Measurements from ENCODE around the gene SIGLEC11. TPM values are rescaled to one million over a fixed set of nuclear protein-coding genes. Genes with fewer than 3 reads are reported as not detected.

SIGLEC11 gene
- total and polyA plus RNA-seq, 2 of the 13 experiments (the other 11 are each of a cell fraction or from before 2014, with no cell fraction given): not detected

- TF ChIP-seq PRMT3 (CRISPR knock-in tag; IDR thresholded peaks at IDR 0.05; ENCODE audit: borderline replicate concordance, low read depth) (peak; percentile 100), FOXP1 (IDR thresholded peaks at IDR 0.05) (no peak), FOXP1 (CRISPR knock-in tag; IDR thresholded peaks at IDR 0.05) (peak; percentile 85), ZFP90 (CRISPR knock-in tag; IDR thresholded peaks at IDR 0.05; ENCODE audit: borderline replicate concordance) (peak; percentile 100), EHMT2 (IDR thresholded peaks at IDR 0.05; ENCODE audit: borderline replicate concordance, low read depth, low read length) (peak; percentile 100), CENPBD1 (CRISPR knock-in tag; IDR thresholded peaks at IDR 0.05; ENCODE audit: borderline replicate concordance, low read depth) (peak; percentile 100), DNMT3B (CRISPR knock-in tag; conservative IDR thresholded peaks at IDR 0.05) (peak; percentile 100), REXO4 (CRISPR knock-in tag; IDR thresholded peaks at IDR 0.05; ENCODE audit: borderline replicate concordance) (peak; percentile 100), NFE2 (CRISPR knock-in tag; IDR thresholded peaks at IDR 0.05) (peak; percentile 92), ZNF44 (CRISPR knock-in tag; IDR thresholded peaks at IDR 0.05) (peak; percentile 100), TBL1XR1 (IDR thresholded peaks at IDR 0.05; ENCODE audit: borderline replicate concordance, low read length, partially characterized antibody) (no peak), RAD51 (IDR thresholded peaks at IDR 0.05; ENCODE audit: borderline replicate concordance) (no peak), ZFP36L1 (CRISPR knock-in tag; IDR thresholded peaks at IDR 0.05) (peak; percentile 100), ZNF672 (CRISPR knock-in tag; IDR thresholded peaks at IDR 0.05) (peak; percentile 96), HOXD1 (CRISPR knock-in tag; IDR thresholded peaks at IDR 0.05) (peak; percentile 99), ZNF354B (CRISPR knock-in tag; IDR thresholded peaks at IDR 0.05) (peak; percentile 100), ZNF264 (CRISPR knock-in tag; IDR thresholded peaks at IDR 0.05) (peak; percentile 100), ZFX (CRISPR knock-in tag; IDR thresholded peaks at IDR 0.05; ENCODE audit: low read depth) (peak; percentile 46), AGO1 (IDR thresholded peaks at IDR 0.05; ENCODE audit: low read depth, low read length, poor library complexity, severe bottlenecking) (no peak), MTF2 (CRISPR knock-in tag; IDR thresholded peaks at IDR 0.05; ENCODE audit: borderline replicate concordance) (peak; percentile 98), NR2C2 (CRISPR knock-in tag; IDR thresholded peaks at IDR 0.05; ENCODE audit: borderline replicate concordance) (peak; percentile 79), ZNF317 (CRISPR knock-in tag; IDR thresholded peaks at IDR 0.05) (peak; percentile 98), HOXA3 (CRISPR knock-in tag; IDR thresholded peaks at IDR 0.05) (peak; percentile 98), KDM3A (CRISPR knock-in tag; IDR thresholded peaks at IDR 0.05; ENCODE audit: low read depth) (peak; percentile 99), ZNF251 (CRISPR knock-in tag; IDR thresholded peaks at IDR 0.05) (peak; percentile 100), ZNF704 (CRISPR knock-in tag; IDR thresholded peaks at IDR 0.05; ENCODE audit: borderline replicate concordance) (peak; percentile 100), ATM (IDR thresholded peaks at IDR 0.05; ENCODE audit: borderline replicate concordance) (no peak), ETV6 (CRISPR knock-in tag; conservative IDR thresholded peaks at IDR 0.05) (peak; percentile 100), RXRA (CRISPR knock-in tag; IDR thresholded peaks at IDR 0.05) (peak; percentile 93)
- TF ChIP-seq, protein P1, sequence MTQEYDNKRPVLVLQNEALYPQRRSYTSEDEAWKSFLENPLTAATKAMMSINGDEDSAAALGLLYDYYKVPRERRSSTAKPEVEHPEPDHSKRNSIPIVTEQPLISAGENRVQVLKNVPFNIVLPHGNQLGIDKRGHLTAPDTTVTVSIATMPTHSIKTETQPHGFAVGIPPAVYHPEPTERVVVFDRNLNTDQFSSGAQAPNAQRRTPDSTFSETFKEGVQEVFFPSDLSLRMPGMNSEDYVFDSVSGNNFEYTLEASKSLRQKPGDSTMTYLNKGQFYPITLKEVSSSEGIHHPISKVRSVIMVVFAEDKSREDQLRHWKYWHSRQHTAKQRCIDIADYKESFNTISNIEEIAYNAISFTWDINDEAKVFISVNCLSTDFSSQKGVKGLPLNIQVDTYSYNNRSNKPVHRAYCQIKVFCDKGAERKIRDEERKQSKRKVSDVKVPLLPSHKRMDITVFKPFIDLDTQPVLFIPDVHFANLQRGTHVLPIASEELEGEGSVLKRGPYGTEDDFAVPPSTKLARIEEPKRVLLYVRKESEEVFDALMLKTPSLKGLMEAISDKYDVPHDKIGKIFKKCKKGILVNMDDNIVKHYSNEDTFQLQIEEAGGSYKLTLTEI (CRISPR knock-in tag; conservative IDR thresholded peaks at IDR 0.05): peak; percentile 83
- TF ChIP-seq, protein P2, sequence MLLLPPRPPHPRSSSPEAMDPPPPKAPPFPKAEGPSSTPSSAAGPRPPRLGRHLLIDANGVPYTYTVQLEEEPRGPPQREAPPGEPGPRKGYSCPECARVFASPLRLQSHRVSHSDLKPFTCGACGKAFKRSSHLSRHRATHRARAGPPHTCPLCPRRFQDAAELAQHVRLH (CRISPR knock-in tag; IDR thresholded peaks at IDR 0.05; ENCODE audit: borderline replicate concordance, low read depth): peak; percentile 100
These were observed 26.3 kb upstream of the SIGLEC11 start (continued) for GRCh38 chr19:49987159-49987698.
